SU-DHL-6 (cell line): ENCODE measurements around the gene RAP1GDS1.

Experiments
- H2AFZ ChIP-seq: fragments of 200-600 bp; sonication (generic); 2 replicates; pipeline ENCODE4 v1.6.1; 2014; ENCODE audit warnings: low read depth, mild to moderate bottlenecking, moderate library complexity, mixed read lengths, antibody characterized with exemption, low read length; ENCODE audit not compliant: severe bottlenecking
- H3F3A ChIP-seq: fragments of 200-600 bp; shearing (Covaris generic); 2 replicates; pipeline ENCODE4 v1.6.0; 2016; ENCODE audit warnings: antibody characterized with exemption, mild to moderate bottlenecking; ENCODE audit not compliant: insufficient read depth
- H3K27ac ChIP-seq: fragments of 200-600 bp; sonication (generic); 2 replicates; pipeline ENCODE4 v1.5.1; 2016; ENCODE audit warnings: low read depth, mild to moderate bottlenecking, low read length, moderate library complexity, mixed read lengths
- H3K27me3 ChIP-seq: fragments of 200-600 bp; sonication (generic), shearing (Covaris generic); 2 replicates; pipeline ENCODE4 v1.6.0; 2014; ENCODE audit warnings: mild to moderate bottlenecking, low read length
- H3K36me3 ChIP-seq: fragments of 200-600 bp; sonication (generic); 2 replicates; pipeline ENCODE4 v1.6.1; 2014; ENCODE audit warnings: mild to moderate bottlenecking, low read length, mixed read lengths
- H3K4me2 ChIP-seq: fragments of 300-600, 200-600 bp; shearing (Covaris generic), sonication (generic); 2 replicates; pipeline ENCODE4 v1.6.0; 2014; ENCODE audit warnings: low read length, low read depth, mild to moderate bottlenecking; ENCODE audit not compliant: poor library complexity, severe bottlenecking
- H3K4me3 ChIP-seq: fragments of 200-600 bp; sonication (generic); 2 replicates; pipeline ENCODE4 v1.5.1; 2014; ENCODE audit warnings: antibody characterized with exemption, low read length, mild to moderate bottlenecking, mixed read lengths; ENCODE audit not compliant: insufficient read depth, poor library complexity, severe bottlenecking
- H3K79me2 ChIP-seq: fragments of 200-600 bp; sonication (generic); 2 replicates; pipeline ENCODE4 v1.6.1; 2014; ENCODE audit warnings: mild to moderate bottlenecking, low read length, moderate library complexity; ENCODE audit not compliant: insufficient read depth
- H3K9ac ChIP-seq: fragments of 200-600 bp; sonication (generic); 2 replicates; pipeline ENCODE4 v1.7.0; 2014; ENCODE audit warnings: mild to moderate bottlenecking, low read length
- H3K9me2 ChIP-seq: fragments of 200-600 bp; sonication (generic); replicated peaks from 2 replicates; pipeline ENCODE4 v1.6.1; 2014; ENCODE audit warnings: low read length; ENCODE audit not compliant: insufficient read depth
- H3K9me3 ChIP-seq: fragments of 200-600 bp; sonication (generic); 2 replicates; pipeline ENCODE4 v1.6.1; 2014; ENCODE audit warnings: low read length, mixed read lengths; ENCODE audit not compliant: insufficient read depth
- H4K20me1 ChIP-seq: fragments of 200-600 bp; sonication (generic); 2 replicates; pipeline ENCODE4 v1.6.1; 2014; ENCODE audit warnings: low read depth, mild to moderate bottlenecking, antibody characterized with exemption, low read length, moderate library complexity, mixed read lengths
- CTCF ChIP-seq: fragments of 200-600 bp; sonication (generic); IDR thresholded peaks from one replicate; pipeline ENCODE4 v1.5.1; 2017; ENCODE audit warnings: antibody characterized with exemption, mild to moderate bottlenecking, low read length, moderate library complexity; ENCODE audit not compliant: insufficient read depth, poor library complexity, severe bottlenecking
- EZH2phosphoT487 ChIP-seq: fragments of 200-600 bp; sonication (generic), shearing (Covaris generic); conservative IDR thresholded peaks from 2 replicates; pipeline ENCODE4 v1.6.1; 2018; ENCODE audit warnings: mild to moderate bottlenecking, antibody characterized with exemption, low read length, moderate library complexity, mixed read lengths

Gene RAP1GDS1

GRCh38 chr4:98260579-98261404 is at the start of gene RAP1GDS1:
RAP1GDS1 (plus strand) TSS chr4:98261384; CDS start chr4:98261566, 182 bp downstream.
- Histone ChIP-seq H2AFZ (peak within 1 kb of the TSS; percentile 90), H4K20me1 (no peaks in the 10 kb centered on the region), H3K9me2 (no peaks in the 10 kb centered on the region), H3K4me3 (peak within 1 kb of the TSS; percentile 72), H3K4me2 (peak within 1 kb of the TSS; percentile 75), H3F3A (0 out of 2 replicates have a peak, but pooled peaks cover 2% of the 10 kb centered on the region), H3K9me3 (no peaks in the 10 kb centered on the region), H3K9ac (peak within 1 kb of the TSS; percentile 80), H3K36me3 (no peaks in the 10 kb centered on the region), H3K79me2 (peaks cover 36% of the 10 kb centered on the region), H3K27me3 (no peaks in the 10 kb centered on the region), H3K27ac (peak within 1 kb of the TSS; percentile 45)
- TF ChIP-seq EZH2phosphoT487 (no peak), CTCF (no peak)

GRCh38 chr4:98222306-98222705 is 38.9 kb upstream of the RAP1GDS1 start:
- H3K9ac ChIP-seq = no peak overlapping the region
- H3K9me2 ChIP-seq = no peaks in the 10 kb centered on the region
- H3K27me3 ChIP-seq = no peaks in the 10 kb centered on the region
- H3K4me2 ChIP-seq = no peak overlapping the region
- H3K27ac ChIP-seq = no peak overlapping the region
- H3F3A ChIP-seq = no peaks in the 10 kb centered on the region
- no peaks in the 10 kb centered on the region for H3K9me3 ChIP-seq
- no peaks in the 10 kb centered on the region for H3K79me2 ChIP-seq
- H2AFZ ChIP-seq = no peak overlapping the region
- no peaks in the 10 kb centered on the region for H4K20me1 ChIP-seq
- TF ChIP-seq CTCF = no peak
- no peak for TF ChIP-seq EZH2phosphoT487
- no peaks in the 10 kb centered on the region for H3K36me3 ChIP-seq
- no peak overlapping the region for H3K4me3 ChIP-seq

- no peaks in the 10 kb centered on the region for H3K9me2 ChIP-seq
- no peaks in the 10 kb centered on the region for H3K79me2 ChIP-seq
- no peak overlapping the region for H3K4me2 ChIP-seq
- no peak overlapping the region for H3K27ac ChIP-seq
- H3K4me3 ChIP-seq = no peak overlapping the region
- no peaks in the 10 kb centered on the region for H3F3A ChIP-seq
- no peaks in the 10 kb centered on the region for H3K9me3 ChIP-seq
- H3K9ac ChIP-seq = no peak overlapping the region
- TF ChIP-seq CTCF (no peak), EZH2phosphoT487 (no peak)
- no peaks in the 10 kb centered on the region for H4K20me1 ChIP-seq
- H3K27me3 ChIP-seq = no peaks in the 10 kb centered on the region
- H2AFZ ChIP-seq = no peak overlapping the region
- H3K36me3 ChIP-seq = no peaks in the 10 kb centered on the region
Observed at GRCh38 chr4:98226396-98226795, 34.8 kb upstream of the RAP1GDS1 start.
